HuH-7.5 (cell line): ENCODE measurements around the gene C14orf180.
"Not testable (repeated sequence)": the region's sequence is repeated elsewhere in the genome, so short reads cannot be mapped to it uniquely, and the experiment has no call there.

Experiments
- DNase-seq: peaks from one replicate; pipeline ENCODE4 v3.0.0; 2011; ENCODE audit warnings: low spot score

Gene C14orf180

GRCh38 chr14:104579939-104580338, 375 bp downstream of the C14orf180 start:
- DNase-seq: not testable (repeated sequence)

- DNase-seq: no peak
Observed at GRCh38 chr14:104580961-104581360, 1.4 kb downstream of the C14orf180 start.

- no peak for DNase-seq
Observed at GRCh38 chr14:104581521-104581920, 2.0 kb downstream of the C14orf180 start.

- no peak for DNase-seq
Observed at GRCh38 chr14:104582005-104582404, 2.4 kb downstream of the C14orf180 start.

- DNase-seq: no peak
Observed at GRCh38 chr14:104582662-104583061, 3.1 kb downstream of the C14orf180 start.

GRCh38 chr14:104583424-104584306, 4.1 kb downstream of the C14orf180 start:
- DNase-seq: no peak

GRCh38 chr14:104584557-104584956, 5.0 kb downstream of the C14orf180 start:
- DNase-seq: no peak

GRCh38 chr14:104585966-104586697, 6.6 kb downstream of the C14orf180 start:
- no peak for DNase-seq

- DNase-seq: no peak
Observed at GRCh38 chr14:104586832-104587620, 7.5 kb downstream of the C14orf180 start.

- DNase-seq: no peak
Observed at GRCh38 chr14:104587641-104588040, 8.1 kb downstream of the C14orf180 start.

GRCh38 chr14:104588066-104588857, 8.7 kb downstream of the C14orf180 start:
- no peak for DNase-seq

- no peak for DNase-seq
Observed at GRCh38 chr14:104589338-104590195, 10.0 kb downstream of the C14orf180 start.

GRCh38 chr14:104590240-104590965, 10.8 kb downstream of the C14orf180 start:
- no peak for DNase-seq

- no peak for DNase-seq
Observed at GRCh38 chr14:104591031-104591430, 11.5 kb downstream of the C14orf180 start.

GRCh38 chr14:104591506-104592291, 12.1 kb downstream of the C14orf180 start:
- no peak for DNase-seq

GRCh38 chr14:104592292-104592672, 12.7 kb downstream of the C14orf180 start:
- DNase-seq: no peak

GRCh38 chr14:104592785-104593184, 13.2 kb downstream of the C14orf180 start:
- no peak for DNase-seq

GRCh38 chr14:104593241-104593701, 13.7 kb downstream of the C14orf180 start:
- no peak for DNase-seq

GRCh38 chr14:104593710-104594136, 14.2 kb downstream of the C14orf180 start:
- DNase-seq: no peak
